Osteocyte (in vitro differentiated cells): Measurements from ENCODE around the gene CNST. TPM values are rescaled to one million over a fixed set of nuclear protein-coding genes. Genes with fewer than 3 reads are reported as not detected.

Experiments used
- DNase-seq: peaks from one replicate; pipeline ENCODE4 v3.0.0; 2021; ENCODE audit warnings: mixed read lengths; ENCODE audit not compliant: unreplicated experiment; ENCODE audit errors: extremely low spot score
- H3K27ac Mint-ChIP-seq: one replicate; pipeline ENCODE4 v1.8.0; 2021; ENCODE audit warnings: mild to moderate bottlenecking, mixed read lengths; ENCODE audit not compliant: unreplicated experiment
- H3K27me3 Mint-ChIP-seq: one replicate; pipeline ENCODE4 v1.8.0; 2021; ENCODE audit warnings: mixed read lengths; ENCODE audit not compliant: unreplicated experiment
- H3K36me3 Mint-ChIP-seq: one replicate; pipeline ENCODE4 v1.8.0; 2021; ENCODE audit warnings: mixed read lengths; ENCODE audit not compliant: unreplicated experiment
- H3K4me1 Mint-ChIP-seq: one replicate; pipeline ENCODE4 v1.8.0; 2021; ENCODE audit warnings: mixed read lengths; ENCODE audit not compliant: unreplicated experiment
- H3K4me3 Mint-ChIP-seq: one replicate; pipeline ENCODE4 v1.8.0; 2021; ENCODE audit warnings: mild to moderate bottlenecking, moderate library complexity, mixed read lengths; ENCODE audit not compliant: unreplicated experiment
- H3K9me3 Mint-ChIP-seq: one replicate; pipeline ENCODE4 v1.8.0; 2021; ENCODE audit warnings: mixed read lengths; ENCODE audit not compliant: unreplicated experiment
- CTCF ChIP-seq: fragments of 200-600 bp; sonication (generic); IDR thresholded peaks from 2 replicates; pipeline ENCODE4 v1.5.0; 2021; ENCODE audit warnings: antibody characterized with exemption, mild to moderate bottlenecking, moderate library complexity
- long read RNA-seq: library from polyadenylated mRNA; unstranded; transcript quantifications from one replicate; pipeline ENCODE4 v2.0.0, GENCODE V29; 2021
- total RNA-seq: library from RNA; stranded (reverse); gene quantifications from 2 replicates; pipeline ENCODE4 v1.2.1, GENCODE V29; 2021

The CNST gene, protein sequence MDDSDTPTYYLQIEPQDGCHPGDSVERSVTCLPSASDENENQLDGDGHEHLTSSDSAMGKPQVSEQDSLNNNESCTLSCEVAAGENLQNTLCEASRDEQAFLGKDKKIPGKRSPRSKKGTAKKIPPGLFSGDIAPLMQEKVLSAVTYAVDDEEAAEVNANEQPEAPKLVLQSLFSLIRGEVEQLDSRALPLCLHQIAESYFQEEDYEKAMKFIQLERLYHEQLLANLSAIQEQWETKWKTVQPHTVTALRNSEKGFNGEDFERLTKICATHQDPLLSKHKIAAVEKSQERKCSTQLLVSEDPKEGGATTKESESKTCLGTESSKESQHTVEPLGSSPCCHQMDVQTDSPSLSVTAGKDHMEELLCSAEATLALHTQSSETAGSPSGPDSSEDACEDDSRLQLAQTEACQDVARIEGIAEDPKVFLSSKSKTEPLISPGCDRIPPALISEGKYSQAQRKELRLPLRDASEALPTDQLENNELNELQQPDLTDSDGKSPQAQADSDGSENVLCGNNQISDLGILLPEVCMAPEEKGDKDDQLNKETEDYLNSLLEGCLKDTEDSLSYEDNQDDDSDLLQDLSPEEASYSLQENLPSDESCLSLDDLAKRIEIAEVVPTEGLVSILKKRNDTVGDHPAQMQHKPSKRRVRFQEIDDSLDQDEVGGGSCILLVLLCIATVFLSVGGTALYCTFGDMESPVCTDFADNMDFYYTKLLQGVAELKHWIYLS
- total RNA-seq = 26.8 and 32.9 TPM in 2 replicates
- long read RNA-seq, partial matches to known transcripts = 21 of 26 reads
- long read RNA-seq, other reads (novel, unspliced or antisense) = 5 of 26 reads

- DNase-seq = peak; percentile 99
- H3K27ac Mint-ChIP-seq = peak within 1 kb of the TSS; percentile 96
- H3K27me3 Mint-ChIP-seq = no peaks in the 10 kb centered on the region
- peak within 1 kb of the TSS; percentile 97 for H3K4me3 Mint-ChIP-seq
- peaks cover 43% of the 10 kb centered on the region for H3K4me1 Mint-ChIP-seq
- H3K36me3 Mint-ChIP-seq = peaks cover 2% of the 10 kb centered on the region
- TF ChIP-seq CTCF = no peak
- no peaks in the 10 kb centered on the region for H3K9me3 Mint-ChIP-seq
These were observed at the start of gene CNST, which contains the start of gene TFB2M for GRCh38 chr1:246566128-246566812. TSS of gene CNST (plus strand) at chr1:246566456. CDS start at chr1:246591563, 25,107 bp downstream. TSS of gene TFB2M (minus strand) at chr1:246566261. CDS start at chr1:246566138, 123 bp downstream.

DNA sequence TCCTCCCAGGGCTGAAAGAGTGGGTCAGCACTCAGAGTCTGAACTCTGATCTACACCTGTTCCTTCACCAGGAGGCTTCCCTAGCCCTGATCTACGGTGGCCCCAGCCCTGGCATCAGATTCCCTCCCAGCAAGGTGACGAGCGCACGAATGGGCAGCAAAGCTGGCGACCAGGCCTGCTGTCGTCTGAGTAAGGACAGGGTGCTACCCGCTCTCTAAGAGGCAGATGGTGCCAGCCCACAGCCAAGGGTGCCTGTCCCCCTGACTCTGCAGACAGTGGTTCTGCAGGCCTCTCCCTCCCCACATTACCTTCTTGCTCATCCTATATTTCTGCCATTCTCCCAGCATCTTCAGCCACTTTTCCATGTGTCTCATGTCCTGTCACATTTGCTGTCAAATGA lies 48.9 kb upstream of the CNST start:
- H3K27ac Mint-ChIP-seq = no peak overlapping the region
- H3K4me1 Mint-ChIP-seq = no peaks in the 10 kb centered on the region
- no peak for TF ChIP-seq CTCF
- no peaks in the 10 kb centered on the region for H3K27me3 Mint-ChIP-seq
- no peak for DNase-seq
- no peak overlapping the region for H3K4me3 Mint-ChIP-seq
- no peaks in the 10 kb centered on the region for H3K36me3 Mint-ChIP-seq
- H3K9me3 Mint-ChIP-seq = peaks cover 15% of the 10 kb centered on the region

DNA sequence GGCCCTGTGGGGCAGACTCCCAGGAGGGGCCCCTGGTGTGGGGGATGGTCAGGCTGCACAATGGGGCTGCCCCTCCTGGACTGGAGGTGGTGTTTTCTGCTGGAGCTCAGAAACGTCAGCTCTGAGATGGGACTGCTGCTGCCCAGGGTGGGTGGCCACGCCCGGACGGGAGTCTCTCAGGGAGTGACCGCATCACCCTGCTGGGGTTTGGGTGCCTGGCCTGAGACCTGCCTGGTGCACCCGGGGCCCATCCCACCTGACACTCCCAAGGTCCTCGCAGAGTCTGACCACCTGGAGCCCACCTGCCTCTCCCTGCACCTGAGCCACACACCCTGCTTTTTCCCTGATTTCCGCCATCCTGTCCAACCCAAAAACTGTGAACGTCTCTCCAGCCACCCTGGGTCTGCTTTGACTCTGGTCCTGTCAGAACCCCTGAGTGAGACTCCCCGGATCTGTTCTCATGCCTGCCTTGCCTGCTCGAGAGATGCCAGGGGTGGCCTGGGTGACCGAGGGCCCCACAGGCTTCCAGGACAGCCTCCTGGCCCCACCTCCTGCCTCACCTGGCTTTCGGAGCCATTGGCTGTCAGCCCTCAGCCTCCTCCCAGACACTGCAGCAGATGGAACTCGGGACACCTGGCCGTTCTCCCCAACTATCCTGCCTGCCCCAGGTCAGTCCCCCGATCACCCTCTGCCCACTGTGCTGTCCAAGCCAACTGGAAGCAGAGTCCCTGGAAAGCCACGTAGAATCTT lies 47.6 kb upstream of the CNST start:
- Mint-ChIP-seq H3K4me3 (no peak overlapping the region), H3K27me3 (no peaks in the 10 kb centered on the region), H3K4me1 (no peaks in the 10 kb centered on the region), H3K9me3 (peaks cover 15% of the 10 kb centered on the region), H3K36me3 (no peaks in the 10 kb centered on the region), H3K27ac (no peak overlapping the region)
- no peak for DNase-seq
- no peak for TF ChIP-seq CTCF

- H3K4me1 Mint-ChIP-seq = no peaks in the 10 kb centered on the region
- H3K36me3 Mint-ChIP-seq = no peaks in the 10 kb centered on the region
- H3K27me3 Mint-ChIP-seq = no peaks in the 10 kb centered on the region
- H3K27ac Mint-ChIP-seq = no peak overlapping the region
- DNase-seq = no peak
- TF ChIP-seq CTCF = no peak
- H3K4me3 Mint-ChIP-seq = no peak overlapping the region
- H3K9me3 Mint-ChIP-seq = peaks cover 15% of the 10 kb centered on the region
These were observed 46.7 kb upstream of the CNST start for GRCh38 chr1:246519514-246519913.
